CD4-positive, alpha-beta T cell (primary cell): ENCODE measurements around the gene PHF13. TPM values are rescaled to one million over a fixed set of nuclear protein-coding genes. Genes with fewer than 3 reads are reported as not detected.

ENCODE experiments used
- ATAC-seq: fragments of 200-7000 bp; cut with Tn5 transposase; one replicate; pipeline ENCODE4 v1.10.0; 2022; ENCODE audit warnings: mild to moderate bottlenecking; ENCODE audit not compliant: poor library complexity
- CTCF ChIA-PET: fragments of 350-600 bp; sonication (Branson Sonifier 250); formaldehyde crosslinking; loops from one replicate; lab custom pipeline; 2021; ENCODE audit warnings: antibody characterized with exemption, inconsistent platforms; lab: Charles Lee
- POLR2A ChIA-PET: fragments of 350-600 bp; sonication (Branson Sonifier 250); formaldehyde crosslinking; loops from one replicate; lab custom pipeline; 2021; ENCODE audit warnings: antibody characterized with exemption, inconsistent platforms; lab: Charles Lee
- DNase-seq, 14 experiments: peaks; one replicate each; pipeline ENCODE4 v3.0.0-alpha.2; 2013 to 2020; ENCODE audit warnings: mixed read lengths in 2 of 14
- H3K27ac ChIP-seq, 2 donors: one replicate each; pipeline versions ENCODE4 v1.5.1 to v1.7.0; 2013; ENCODE audit warnings: low read length in 2 of 2, low read depth in 1 of 2, mild to moderate bottlenecking in 1 of 2
- H3K27me3 ChIP-seq, 2 experiments: 1 replicate in 1 of 2; 2 replicates in 1 of 2; pipeline versions ENCODE4 v1.6.1 to v1.7.0; 2013; ENCODE audit warnings: low read length in 2 of 2, control low read depth in 1 of 2, mild to moderate bottlenecking in 1 of 2, moderate library complexity in 1 of 2; ENCODE audit not compliant: insufficient read depth in 2 of 2, control insufficient read depth in 1 of 2
- H3K36me3 ChIP-seq: one replicate; pipeline ENCODE4 v1.6.1; 2013; ENCODE audit warnings: low read length, control low read depth; ENCODE audit not compliant: insufficient read depth
- H3K4me1 ChIP-seq: one replicate; pipeline ENCODE4 v1.6.1; 2013; ENCODE audit warnings: low read length, control low read depth; ENCODE audit not compliant: insufficient read depth
- H3K4me3 ChIP-seq: one replicate; pipeline ENCODE4 v1.5.1; 2013; ENCODE audit warnings: mild to moderate bottlenecking, low read length, moderate library complexity
- H3K9me3 ChIP-seq, 2 experiments: 1 replicate in 1 of 2; 2 replicates in 1 of 2; pipeline versions ENCODE4 v1.6.1 to v1.7.0; 2013; ENCODE audit warnings: low read length in 2 of 2, mild to moderate bottlenecking in 2 of 2, control low read depth in 1 of 2, moderate library complexity in 1 of 2; ENCODE audit not compliant: control insufficient read depth in 1 of 2, insufficient read depth in 1 of 2
- H3K27ac Mint-ChIP-seq: one replicate; pipeline ENCODE4 v1.8.0; 2020; ENCODE audit warnings: mixed read lengths
- H3K27me3 Mint-ChIP-seq: one replicate; pipeline ENCODE4 v1.8.0; 2021; ENCODE audit warnings: mixed read lengths
- H3K36me3 Mint-ChIP-seq: one replicate; pipeline ENCODE4 v1.8.0; 2021; ENCODE audit warnings: low read depth, mixed read lengths
- H3K4me1 Mint-ChIP-seq: one replicate; pipeline ENCODE4 v1.8.0; 2021; ENCODE audit warnings: low read depth, mixed read lengths
- H3K4me3 Mint-ChIP-seq: one replicate; pipeline ENCODE4 v1.8.0; 2020; ENCODE audit warnings: mild to moderate bottlenecking, mixed read lengths
- H3K9me3 Mint-ChIP-seq: one replicate; pipeline ENCODE4 v1.8.0; 2020; ENCODE audit warnings: mixed read lengths
- CTCF ChIP-seq: fragments of 200-600 bp; IDR thresholded peaks from one replicate; pipeline ENCODE4 v1.8.0; 2022; ENCODE audit warnings: antibody characterized with exemption, mild to moderate bottlenecking
- intact Hi-C, 2 experiments: fragments of 100-400 bp; cut with DNase I in 1 of 2; cut with micrococcal nuclease in 1 of 2; formaldehyde crosslinking; loops; one replicate each; pipeline versions ENCODE4 v1.15.1 to v1.9.0; 2023 to 2025; cut with DNase I, micrococcal nuclease
- polyA plus RNA-seq, 2 donors: library from polyadenylated mRNA; unstranded; fragments of 120-200 nt; gene quantifications; one replicate each; pipeline ENCODE4 v1.2.1, GENCODE V29; 2013
- total RNA-seq, 174 experiments: library from RNA in 2 of 174; stranded (reverse) in 2 of 174; gene quantifications; one replicate each; pipeline ENCODE4 v1.2.3 and lab custom pipeline; 2021 to 2026

Gene PHF13
- total RNA-seq (1 to 10 TPM; 4.0 to 4.9 TPM), total RNA-seq (lab: John Stamatoyannopoulos, UW) (6.1 to 36.9 (median 22.5) reads per million in 172 experiments)
- 5.6 TPM for polyA plus RNA-seq (2013, experiment 1 of 2)
- 6.2 TPM for polyA plus RNA-seq (2013, experiment 2 of 2)

GRCh38 chr1:6613361-6614018 lies at the start of gene PHF13:
Gene PHF13 (plus strand): TSS chr1:6613731. CDS start chr1:6614067, 336 bp downstream.
- H3K9me3 ChIP-seq, result no peaks in the 10 kb centered on the region
- POLR2A ChIA-PET, result interaction anchor here (1.1 to 1.3 kb wide), 3 partner anchors 10 to 34 kb away, joined by 7 to 20 read pairs (median 7); partner anchors contain the start of genes KLHL21 and ZBTB48
- H3K27ac Mint-ChIP-seq, result peak within 1 kb of the TSS; percentile 90
- TF ChIP-seq CTCF, result no peak
- DNase-seq (peak; percentile 97 to 100 (median 99)), ATAC-seq (peak; percentile 94)
- intact Hi-C loops, result loop anchor here (1.0 kb wide), 2 partner anchors 10 to 12 kb away; no protein-coding TSS in a partner anchor
- peaks cover 26% of the 10 kb centered on the region for H3K4me1 Mint-ChIP-seq
- peak within 1 kb of the TSS; percentile 65 for H3K4me3 ChIP-seq
- H3K27me3 ChIP-seq, result no peaks in the 10 kb centered on the region
- peaks cover 18% of the 10 kb centered on the region for H3K4me1 ChIP-seq
- H3K27me3 Mint-ChIP-seq, result no peaks in the 10 kb centered on the region
- peaks cover 4% of the 10 kb centered on the region for H3K36me3 ChIP-seq
- CTCF ChIA-PET, result interaction anchor here (0.8 kb wide), 2 partner anchors 10 to 59 kb away, joined by 3 read pairs; partner anchors contain the start of gene NOL9
- peak within 1 kb of the TSS; percentile 32 to 50 for H3K27ac ChIP-seq
- H3K9me3 Mint-ChIP-seq, result no peaks in the 10 kb centered on the region
- H3K36me3 Mint-ChIP-seq, result peaks cover 14% of the 10 kb centered on the region
- H3K4me3 Mint-ChIP-seq, result peak within 1 kb of the TSS; percentile 98

- peaks cover 3% of the 10 kb centered on the region for H3K9me3 Mint-ChIP-seq
Observed at GRCh38 chr1:6569033-6569432, 44.5 kb upstream of the PHF13 start.

GRCh38 chr1:6570100-6570499 lies 43.4 kb upstream of the PHF13 start:
- no peak for DNase-seq
- no peak for ATAC-seq
- Histone ChIP-seq H3K36me3 (no peaks in the 10 kb centered on the region), H3K4me3 (no peak overlapping the region), H3K27me3 (peaks cover 0 to 3% of the 10 kb centered on the region in 2 experiments), H3K4me1 (no peaks in the 10 kb centered on the region), H3K9me3 (peaks cover 0 to 9% of the 10 kb centered on the region in 2 experiments), H3K27ac (no peak overlapping the region)
- Mint-ChIP-seq H3K4me3 (no peak overlapping the region), H3K36me3 (no peaks in the 10 kb centered on the region), H3K27me3 (no peaks in the 10 kb centered on the region), H3K27ac (no peak overlapping the region), H3K4me1 (no peaks in the 10 kb centered on the region), H3K9me3 (peaks cover 3% of the 10 kb centered on the region)
- intact Hi-C loops, result no loop called here
- no peak for TF ChIP-seq CTCF
- ChIA-PET CTCF (no interaction called here), POLR2A (no interaction called here)

More at GRCh38 chr1:6569033-6569432, 44.5 kb upstream of the PHF13 start:
- CTCF ChIA-PET, result no interaction called here
- no peak overlapping the region for H3K27ac Mint-ChIP-seq
- H3K4me1 Mint-ChIP-seq, result no peaks in the 10 kb centered on the region
- no peaks in the 10 kb centered on the region for H3K36me3 ChIP-seq
- no peak for TF ChIP-seq CTCF
- DNase-seq (no peak), ATAC-seq (no peak)
- H3K36me3 Mint-ChIP-seq, result no peaks in the 10 kb centered on the region
- no peak overlapping the region for H3K4me3 ChIP-seq
- POLR2A ChIA-PET, result no interaction called here
- H3K4me1 ChIP-seq, result no peaks in the 10 kb centered on the region
- intact Hi-C loops, result no loop called here
- H3K27ac ChIP-seq, result no peak overlapping the region
- peaks cover 0 to 9% of the 10 kb centered on the region in 2 experiments for H3K9me3 ChIP-seq
- H3K4me3 Mint-ChIP-seq, result no peak overlapping the region
- H3K27me3 ChIP-seq, result no peaks in the 10 kb centered on the region
- H3K27me3 Mint-ChIP-seq, result no peaks in the 10 kb centered on the region
